B cell (primary cell): ENCODE results near the gene ADAMTS20. TPM values are rescaled to one million over a fixed set of nuclear protein-coding genes. Genes with fewer than 3 reads are reported as not detected.

Experiments used
- ATAC-seq: fragments of 200-7000 bp; cut with Tn5 transposase; one replicate; pipeline ENCODE4 v1.10.0; 2021; ENCODE audit warnings: low read depth, mild to moderate bottlenecking, moderate number of reproducible peaks, moderate library complexity
- CTCF ChIA-PET: fragments of 350-600 bp; sonication (Branson Sonifier 250); formaldehyde crosslinking; loops from one replicate; lab custom pipeline; 2021; ENCODE audit warnings: antibody characterized with exemption, inconsistent platforms; lab: Charles Lee
- POLR2A ChIA-PET: fragments of 350-600 bp; sonication (Branson Sonifier 250); formaldehyde crosslinking; loops from one replicate; lab custom pipeline; 2021; ENCODE audit warnings: antibody characterized with exemption; lab: Charles Lee
- DNase-seq: peaks from one replicate; pipeline ENCODE4 v3.0.0; 2013
- H2AFZ ChIP-seq: 2 replicates; pipeline ENCODE4 v1.6.1; 2012; ENCODE audit warnings: mild to moderate bottlenecking, low read depth, low read length; ENCODE audit not compliant: insufficient read depth, poor library complexity, severe bottlenecking
- H3K27ac ChIP-seq, 2 donors: 1 replicate in 1 of 2; 2 replicates in 1 of 2; pipeline ENCODE4 v1.5.1; 2012 to 2013; ENCODE audit warnings: low read length in 2 of 2, mild to moderate bottlenecking in 2 of 2, moderate library complexity in 1 of 2
- H3K27me3 ChIP-seq, 4 experiments: fragments of 200-600 bp in 1 of 4; sonication (generic) in 1 of 4; replicated peaks in 1 of 4; 1 replicate in 2 of 4; 2 replicates in 2 of 4; pipeline versions ENCODE4 v1.6.1 to v1.7.0; 2013 to 2016; ENCODE audit warnings: low read length in 3 of 4, mild to moderate bottlenecking in 2 of 4, mixed read lengths in 1 of 4, moderate library complexity in 1 of 4; ENCODE audit not compliant: insufficient read depth in 4 of 4, control insufficient read depth in 3 of 4; ENCODE audit errors: control extremely low read depth in 1 of 4
- H3K36me3 ChIP-seq, 2 experiments: replicated peaks in 1 of 2; 1 replicate in 1 of 2; 2 replicates in 1 of 2; pipeline versions ENCODE4 v1.6.1 to v1.7.1; 2013; ENCODE audit warnings: low read length in 1 of 2; ENCODE audit not compliant: insufficient read depth in 2 of 2, control insufficient read depth in 1 of 2; ENCODE audit errors: control extremely low read depth in 1 of 2, extremely low read depth in 1 of 2
- H3K4me1 ChIP-seq, 2 donors: fragments of 200-600 bp in 1 of 2; sonication (generic) in 1 of 2; 1 replicate in 1 of 2; 2 replicates in 1 of 2; pipeline versions ENCODE4 v1.5.1 to v1.6.1; 2013 to 2017; ENCODE audit warnings: low read length in 2 of 2; ENCODE audit not compliant: control insufficient read depth in 2 of 2, insufficient read depth in 2 of 2
- H3K4me2 ChIP-seq: replicated peaks from 2 replicates; pipeline ENCODE3; 2012; ENCODE audit warnings: mild to moderate bottlenecking, low read depth, low read length; ENCODE audit not compliant: poor library complexity, severe bottlenecking
- H3K4me3 ChIP-seq, 5 experiments: fragments of 200-600 bp in 1 of 5; sonication (generic) in 1 of 5; 1 replicate in 3 of 5; 2 replicates in 2 of 5; pipeline versions ENCODE4 v1.5.1 to v1.7.0; 2011 to 2016; ENCODE audit warnings: low read length in 4 of 5, mild to moderate bottlenecking in 4 of 5, low read depth in 2 of 5, control low read depth in 1 of 5, moderate library complexity in 1 of 5; ENCODE audit not compliant: insufficient read depth in 1 of 5; ENCODE audit errors: control extremely low read depth in 1 of 5, extremely low read depth in 1 of 5
- H3K79me2 ChIP-seq: fragments of 200-600 bp; sonication (generic); one replicate; pipeline ENCODE4 v1.6.0; 2016; ENCODE audit warnings: low read length; ENCODE audit not compliant: control insufficient read depth, insufficient read depth
- H3K9ac ChIP-seq: fragments of 200-600 bp; sonication (generic); 2 replicates; pipeline ENCODE4 v1.6.1; 2017; ENCODE audit warnings: mild to moderate bottlenecking, low read length, moderate library complexity
- H3K9me3 ChIP-seq, 3 donors: one replicate each; pipeline versions ENCODE4 v1.6.1 to v1.7.1; 2013; ENCODE audit warnings: low read length in 2 of 3; ENCODE audit not compliant: control insufficient read depth in 2 of 3, insufficient read depth in 1 of 3; ENCODE audit errors: control extremely low read depth in 1 of 3
- H4K20me1 ChIP-seq: 2 replicates; pipeline ENCODE4 v1.6.0; 2012; ENCODE audit warnings: mild to moderate bottlenecking, low read length; ENCODE audit not compliant: insufficient read depth, control insufficient read depth, poor library complexity, severe bottlenecking
- H3K27ac Mint-ChIP-seq: one replicate; pipeline ENCODE4 v1.8.0; 2021; ENCODE audit warnings: mixed read lengths
- H3K27me3 Mint-ChIP-seq: one replicate; pipeline ENCODE4 v1.8.0; 2021; ENCODE audit warnings: mixed read lengths
- H3K4me1 Mint-ChIP-seq: one replicate; pipeline ENCODE4 v1.8.0; 2021; ENCODE audit warnings: mixed read lengths
- H3K4me3 Mint-ChIP-seq: one replicate; pipeline ENCODE4 v1.8.0; 2021; ENCODE audit warnings: mixed read lengths
- H3K9me3 Mint-ChIP-seq: one replicate; pipeline ENCODE4 v1.8.0; 2022; ENCODE audit warnings: mixed read lengths; ENCODE audit not compliant: insufficient read depth
- EZH2 ChIP-seq: IDR thresholded peaks from 2 replicates; pipeline ENCODE4 v1.6.1; 2012; ENCODE audit warnings: borderline replicate concordance, low read depth, mild to moderate bottlenecking, moderate library complexity, low read length; ENCODE audit not compliant: insufficient read depth, poor library complexity, severe bottlenecking
- WGBS: methylation state at CpG from one replicate; pipeline ENCODE4 v1.1.5; 2013; ENCODE audit warnings: missing lambda C conversion rate; ENCODE audit not compliant: insufficient coverage; 5-methylcytosine and 5-hydroxymethylcytosine counted together
- intact Hi-C: fragments of 100-400 bp; cut with micrococcal nuclease; formaldehyde crosslinking; loops from one replicate; pipeline ENCODE4 v1.10.0; 2022
- polyA plus RNA-seq: library from polyadenylated mRNA; depleted of rRNA; stranded (reverse); fragments of >200 nt; gene quantifications from 2 replicates; pipeline ENCODE4 v1.2.3, GENCODE V29; 2012
- total RNA-seq, 2 donors: library from RNA; stranded (reverse); fragments of 120-200 nt in 1 of 2; gene quantifications; 1 replicate in 1 of 2; 2 replicates in 1 of 2; pipeline versions ENCODE4 v1.2.3 to v1.2.4, GENCODE V29; 2013 to 2022
- TF ChIP-seq, protein P1 (sequence below): fragments of 200-600 bp; IDR thresholded peaks from one replicate; pipeline ENCODE4 v1.8.0; 2022; ENCODE audit warnings: antibody characterized with exemption, mild to moderate bottlenecking

ADAMTS20 gene
- total and polyA plus RNA-seq, 2 donors (not counting 1 experiment from before 2014, with no cell fraction given), result not detected

DNA sequence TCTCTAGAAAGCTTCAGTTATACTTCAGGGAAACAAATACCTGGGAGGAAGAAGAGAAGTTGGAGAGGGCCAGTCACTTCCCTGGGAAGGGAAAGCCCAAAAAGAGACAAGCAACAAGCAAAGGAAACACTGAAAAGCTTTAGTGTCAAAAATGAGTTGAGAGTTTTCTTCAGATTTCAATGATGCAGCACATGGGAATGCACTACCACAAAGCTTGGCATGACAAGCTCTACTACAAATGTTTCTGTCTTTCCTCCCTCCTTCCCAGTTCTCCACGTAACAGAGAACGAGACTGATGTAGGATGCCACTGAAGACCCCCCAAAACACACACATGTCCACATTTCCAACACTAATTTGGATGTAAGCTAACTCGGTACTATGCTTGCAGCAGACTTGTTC is 26.8 kb upstream of the ADAMTS20 start:
- no peaks in the 10 kb centered on the region for H4K20me1 ChIP-seq
- H3K36me3 ChIP-seq, result no peaks in the 10 kb centered on the region
- H3K9me3 Mint-ChIP-seq, result no peaks in the 10 kb centered on the region
- H3K9ac ChIP-seq, result no peak overlapping the region
- no peaks in the 10 kb centered on the region for H3K9me3 ChIP-seq
- no peaks in the 10 kb centered on the region for H3K27me3 ChIP-seq
- no peak overlapping the region for H3K27ac ChIP-seq
- H3K4me2 ChIP-seq, result no peak overlapping the region
- WGBS, result 63% methylated on average over 1 of the region's 3 CpGs
- POLR2A ChIA-PET, result no interaction called here
- no peak overlapping the region for H2AFZ ChIP-seq
- H3K4me1 Mint-ChIP-seq, result no peaks in the 10 kb centered on the region
- DNase-seq (no peak), ATAC-seq (no peak)
- no peaks in the 10 kb centered on the region for H3K79me2 ChIP-seq
- intact Hi-C loops, result no loop called here
- CTCF ChIA-PET, result no interaction called here
- H3K27me3 Mint-ChIP-seq, result no peaks in the 10 kb centered on the region
- no peak overlapping the region for H3K27ac Mint-ChIP-seq
- no peaks in the 10 kb centered on the region for H3K4me1 ChIP-seq
- H3K4me3 Mint-ChIP-seq, result no peak overlapping the region
- TF ChIP-seq, protein P1, sequence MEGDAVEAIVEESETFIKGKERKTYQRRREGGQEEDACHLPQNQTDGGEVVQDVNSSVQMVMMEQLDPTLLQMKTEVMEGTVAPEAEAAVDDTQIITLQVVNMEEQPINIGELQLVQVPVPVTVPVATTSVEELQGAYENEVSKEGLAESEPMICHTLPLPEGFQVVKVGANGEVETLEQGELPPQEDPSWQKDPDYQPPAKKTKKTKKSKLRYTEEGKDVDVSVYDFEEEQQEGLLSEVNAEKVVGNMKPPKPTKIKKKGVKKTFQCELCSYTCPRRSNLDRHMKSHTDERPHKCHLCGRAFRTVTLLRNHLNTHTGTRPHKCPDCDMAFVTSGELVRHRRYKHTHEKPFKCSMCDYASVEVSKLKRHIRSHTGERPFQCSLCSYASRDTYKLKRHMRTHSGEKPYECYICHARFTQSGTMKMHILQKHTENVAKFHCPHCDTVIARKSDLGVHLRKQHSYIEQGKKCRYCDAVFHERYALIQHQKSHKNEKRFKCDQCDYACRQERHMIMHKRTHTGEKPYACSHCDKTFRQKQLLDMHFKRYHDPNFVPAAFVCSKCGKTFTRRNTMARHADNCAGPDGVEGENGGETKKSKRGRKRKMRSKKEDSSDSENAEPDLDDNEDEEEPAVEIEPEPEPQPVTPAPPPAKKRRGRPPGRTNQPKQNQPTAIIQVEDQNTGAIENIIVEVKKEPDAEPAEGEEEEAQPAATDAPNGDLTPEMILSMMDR, result no peak
- no peak for TF ChIP-seq EZH2
- H3K4me3 ChIP-seq, result no peak overlapping the region

- H3K9ac ChIP-seq, result no peak overlapping the region
- Mint-ChIP-seq H3K9me3 (peaks cover 7% of the 10 kb centered on the region), H3K4me1 (no peaks in the 10 kb centered on the region), H3K27me3 (peaks cover 4% of the 10 kb centered on the region), H3K4me3 (no peak overlapping the region), H3K27ac (no peak overlapping the region)
- H4K20me1 ChIP-seq, result no peaks in the 10 kb centered on the region
- ATAC-seq, result no peak
- H3K4me2 ChIP-seq, result no peak overlapping the region
- WGBS, result 100% methylated on average over 1 of the region's 3 CpGs
- POLR2A ChIA-PET, result no interaction called here
- no peaks in the 10 kb centered on the region for H3K79me2 ChIP-seq
- no peak for DNase-seq
- no peaks in the 10 kb centered on the region for H3K27me3 ChIP-seq
- H3K4me1 ChIP-seq, result no peaks in the 10 kb centered on the region
- no peaks in the 10 kb centered on the region for H3K9me3 ChIP-seq
- H3K27ac ChIP-seq, result no peak overlapping the region
- intact Hi-C loops, result no loop called here
- TF ChIP-seq, protein P1, result no peak
- TF ChIP-seq EZH2, result no peak
- no peak overlapping the region for H3K4me3 ChIP-seq
- CTCF ChIA-PET, result interaction anchor here (0.8 kb wide), 1 partner anchor 14 kb away, joined by 3 read pairs; no protein-coding TSS in a partner anchor
- H3K36me3 ChIP-seq, result no peaks in the 10 kb centered on the region
- H2AFZ ChIP-seq, result no peak overlapping the region
Measured at GRCh38 chr12:43577381-43577780, 25.4 kb upstream of the ADAMTS20 start.
